ENCODE data around the gene RANGRF. TPM values are rescaled to one million over a fixed set of nuclear protein-coding genes. Genes with fewer than 3 reads are reported as not detected.

Gene RANGRF
- total RNA-seq, 1 experiment from 2014 or later: 15.6 TPM

DNA sequence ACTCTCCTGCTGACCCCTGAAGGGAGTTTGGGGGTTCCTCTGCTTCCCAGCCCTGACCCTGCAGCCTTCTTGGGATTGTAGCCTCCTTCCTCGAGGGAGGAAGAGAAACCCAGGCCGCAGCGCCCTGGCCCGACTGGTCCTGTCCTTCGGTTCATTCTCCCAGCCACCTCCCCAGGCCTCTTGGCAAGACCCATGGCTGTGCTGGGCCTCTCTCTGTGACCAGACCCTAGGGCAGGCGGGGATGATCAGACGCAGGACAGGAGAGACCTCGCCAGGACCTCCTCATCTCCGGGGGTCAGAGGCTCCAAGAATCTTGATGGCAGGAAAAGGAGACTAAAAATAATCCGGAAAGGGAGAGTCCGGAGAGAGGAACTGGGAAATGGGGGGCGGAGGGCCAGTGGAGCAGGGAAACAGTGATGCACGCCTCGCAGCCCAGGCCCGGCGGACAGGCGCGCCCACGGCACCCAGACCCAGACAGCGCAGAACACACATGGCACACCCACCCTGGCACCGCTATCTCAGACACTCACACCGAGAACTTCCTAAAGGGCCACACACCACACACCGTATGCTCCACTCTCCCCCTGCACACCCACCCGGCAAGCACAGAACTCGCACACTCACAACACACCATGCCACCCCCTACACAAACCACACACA is 22.8 kb downstream of the RANGRF start:
- peaks cover 12% of the 10 kb centered on the region for H3K4me1 Mint-ChIP-seq (ENCODE audit: low read depth, unreplicated experiment)
- DNase-seq: no peak
- no peak overlapping the region for H3K27ac Mint-ChIP-seq (ENCODE audit: unreplicated experiment)
- TF ChIP-seq, protein P1, sequence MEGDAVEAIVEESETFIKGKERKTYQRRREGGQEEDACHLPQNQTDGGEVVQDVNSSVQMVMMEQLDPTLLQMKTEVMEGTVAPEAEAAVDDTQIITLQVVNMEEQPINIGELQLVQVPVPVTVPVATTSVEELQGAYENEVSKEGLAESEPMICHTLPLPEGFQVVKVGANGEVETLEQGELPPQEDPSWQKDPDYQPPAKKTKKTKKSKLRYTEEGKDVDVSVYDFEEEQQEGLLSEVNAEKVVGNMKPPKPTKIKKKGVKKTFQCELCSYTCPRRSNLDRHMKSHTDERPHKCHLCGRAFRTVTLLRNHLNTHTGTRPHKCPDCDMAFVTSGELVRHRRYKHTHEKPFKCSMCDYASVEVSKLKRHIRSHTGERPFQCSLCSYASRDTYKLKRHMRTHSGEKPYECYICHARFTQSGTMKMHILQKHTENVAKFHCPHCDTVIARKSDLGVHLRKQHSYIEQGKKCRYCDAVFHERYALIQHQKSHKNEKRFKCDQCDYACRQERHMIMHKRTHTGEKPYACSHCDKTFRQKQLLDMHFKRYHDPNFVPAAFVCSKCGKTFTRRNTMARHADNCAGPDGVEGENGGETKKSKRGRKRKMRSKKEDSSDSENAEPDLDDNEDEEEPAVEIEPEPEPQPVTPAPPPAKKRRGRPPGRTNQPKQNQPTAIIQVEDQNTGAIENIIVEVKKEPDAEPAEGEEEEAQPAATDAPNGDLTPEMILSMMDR (IDR thresholded peaks at IDR 0.05; ENCODE audit: unreplicated experiment): no peak
- intact Hi-C loops (cut with micrococcal nuclease; ENCODE audit: unreplicated experiment): no loop called here
- no peaks in the 10 kb centered on the region for H3K36me3 Mint-ChIP-seq (ENCODE audit: insufficient read depth, unreplicated experiment)
- CTCF ChIA-PET: interaction anchor here (0.8 kb wide), 1 partner anchor 65 kb away, joined by 3 read pairs; the partner anchor contains the start of gene KRABD2
- peaks cover 69% of the 10 kb centered on the region for H3K27me3 Mint-ChIP-seq (ENCODE audit: unreplicated experiment)
- no peaks in the 10 kb centered on the region for H3K9me3 Mint-ChIP-seq (ENCODE audit: low read depth, unreplicated experiment)
- H3K4me3 Mint-ChIP-seq (ENCODE audit: low read depth, unreplicated experiment): no peak overlapping the region
- BruUV-seq (replicated peaks): no TSS peak

- BruUV-seq (replicated peaks): no TSS peak
- CTCF ChIA-PET: no interaction called here
- Mint-ChIP-seq H3K36me3 (ENCODE audit: insufficient read depth, unreplicated experiment) (no peaks in the 10 kb centered on the region), H3K27me3 (ENCODE audit: unreplicated experiment) (peaks cover 74% of the 10 kb centered on the region), H3K27ac (ENCODE audit: unreplicated experiment) (no peak overlapping the region), H3K9me3 (ENCODE audit: low read depth, unreplicated experiment) (no peaks in the 10 kb centered on the region), H3K4me1 (ENCODE audit: low read depth, unreplicated experiment) (peaks cover 12% of the 10 kb centered on the region), H3K4me3 (ENCODE audit: low read depth, unreplicated experiment) (no peak overlapping the region)
- DNase-seq: no peak
- TF ChIP-seq, protein P1 (IDR thresholded peaks at IDR 0.05; ENCODE audit: unreplicated experiment): no peak
- intact Hi-C loops (cut with micrococcal nuclease; ENCODE audit: unreplicated experiment): no loop called here
Measured at GRCh38 chr17:8312251-8312650, 23.8 kb downstream of the RANGRF start.

DNA sequence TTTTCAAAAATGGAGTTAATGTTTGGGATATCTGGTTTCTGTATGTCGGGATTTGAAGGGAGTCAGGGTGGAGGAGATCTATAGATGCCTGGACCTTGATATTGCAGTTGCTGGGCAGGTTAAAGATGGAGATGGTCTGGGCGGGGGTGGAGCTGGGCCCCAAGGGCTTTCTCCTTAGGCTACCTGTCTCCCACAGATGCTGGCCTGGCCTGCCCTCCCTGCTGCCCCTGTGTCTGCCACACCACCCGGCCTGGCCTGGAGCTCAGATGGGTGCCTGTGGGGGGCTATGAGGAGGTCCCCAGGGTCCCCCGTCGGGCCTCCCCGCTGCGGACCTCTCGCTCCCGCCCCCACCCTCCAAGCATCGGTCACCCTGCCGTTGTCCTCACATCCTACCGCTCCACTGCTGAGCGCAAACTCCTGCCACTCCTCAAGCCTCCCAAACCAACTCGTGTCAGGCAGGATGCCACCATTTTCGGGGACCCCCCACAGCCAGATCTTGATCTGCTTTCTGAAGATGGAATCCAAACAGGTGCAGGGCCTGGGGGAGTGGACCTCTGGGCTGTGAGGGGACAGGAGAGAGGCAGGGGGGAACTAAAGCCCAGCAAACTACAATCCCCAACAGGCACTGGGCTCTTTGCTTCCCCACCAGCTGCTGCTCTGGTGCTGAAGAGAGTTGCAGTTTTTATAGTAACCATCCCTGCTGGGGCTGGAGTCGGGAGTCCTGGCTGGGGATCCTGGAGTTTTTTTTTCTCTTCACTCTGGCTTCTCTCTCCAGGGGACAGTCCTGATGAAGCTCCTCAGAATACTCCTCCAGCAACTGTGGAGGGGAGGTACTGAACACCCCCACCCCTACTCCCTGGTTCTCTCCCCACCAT is 24.5 kb downstream of the RANGRF start:
- intact Hi-C loops (cut with micrococcal nuclease; ENCODE audit: unreplicated experiment): no loop called here
- no peak for DNase-seq
- Mint-ChIP-seq H3K27ac (ENCODE audit: unreplicated experiment) (no peak overlapping the region), H3K4me1 (ENCODE audit: low read depth, unreplicated experiment) (peaks cover 12% of the 10 kb centered on the region), H3K27me3 (ENCODE audit: unreplicated experiment) (peaks cover 74% of the 10 kb centered on the region), H3K9me3 (ENCODE audit: low read depth, unreplicated experiment) (no peaks in the 10 kb centered on the region), H3K4me3 (ENCODE audit: low read depth, unreplicated experiment) (no peak overlapping the region), H3K36me3 (ENCODE audit: insufficient read depth, unreplicated experiment) (no peaks in the 10 kb centered on the region)
- TF ChIP-seq, protein P1 (IDR thresholded peaks at IDR 0.05; ENCODE audit: unreplicated experiment): no peak
- CTCF ChIA-PET: interaction anchor here (0.7 kb wide), 1 partner anchor 186 kb away, joined by 3 read pairs; no protein-coding TSS in a partner anchor
- BruUV-seq (replicated peaks): no TSS peak

DNA sequence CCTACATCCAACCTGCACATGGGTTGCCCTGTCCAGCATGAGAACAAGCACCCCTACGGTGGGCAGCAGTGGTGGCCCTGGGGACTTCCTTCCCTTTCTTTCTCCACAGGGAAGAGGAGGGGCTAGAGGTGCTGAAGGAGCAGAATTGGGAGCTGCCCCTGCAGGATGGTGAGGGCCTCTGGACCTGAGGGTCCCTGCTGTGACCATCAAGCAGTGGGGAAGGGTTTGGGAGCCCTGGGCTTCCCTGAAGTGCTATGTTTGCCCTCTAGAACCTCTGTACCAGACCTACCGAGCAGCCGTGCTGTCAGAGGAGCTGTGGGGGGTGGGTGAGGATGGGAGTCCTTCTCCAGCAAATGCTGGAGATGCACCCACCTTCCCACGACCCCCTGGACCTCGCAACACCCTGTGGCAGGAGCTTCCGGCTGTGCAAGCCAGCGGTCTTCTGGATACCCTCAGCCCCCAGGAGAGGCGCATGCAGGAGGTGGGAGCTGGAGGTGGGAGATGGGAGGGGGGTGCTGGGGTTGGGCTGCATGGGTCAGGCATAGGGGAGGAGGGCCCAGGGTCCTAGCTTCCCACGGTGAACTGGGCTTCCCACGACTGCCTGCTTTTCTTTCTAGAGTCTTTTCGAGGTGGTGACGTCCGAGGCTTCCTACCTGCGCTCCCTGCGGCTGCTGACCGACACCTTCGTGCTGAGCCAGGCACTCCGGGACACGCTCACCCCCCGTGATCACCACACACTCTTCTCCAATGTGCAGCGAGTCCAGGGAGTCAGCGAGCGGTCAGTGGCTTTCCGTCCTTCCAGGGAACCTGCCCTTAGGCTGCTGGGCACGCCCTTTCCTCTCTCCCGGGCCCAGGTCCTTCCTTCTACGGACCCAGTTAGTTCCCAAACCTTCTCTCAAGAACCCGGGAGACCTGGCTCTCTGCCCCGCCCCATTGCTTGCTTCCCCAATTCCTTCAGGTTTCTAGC is 26.6 kb downstream of the RANGRF start:
- no peak for DNase-seq
- BruUV-seq (replicated peaks): no TSS peak
- peaks cover 12% of the 10 kb centered on the region for H3K4me1 Mint-ChIP-seq (ENCODE audit: low read depth, unreplicated experiment)
- CTCF ChIA-PET: no interaction called here
- no peak overlapping the region for H3K27ac Mint-ChIP-seq (ENCODE audit: unreplicated experiment)
- intact Hi-C loops (cut with micrococcal nuclease; ENCODE audit: unreplicated experiment): no loop called here
- H3K4me3 Mint-ChIP-seq (ENCODE audit: low read depth, unreplicated experiment): peak overlapping the region; percentile 25
- no peaks in the 10 kb centered on the region for H3K9me3 Mint-ChIP-seq (ENCODE audit: low read depth, unreplicated experiment)
- H3K27me3 Mint-ChIP-seq (ENCODE audit: unreplicated experiment): peaks cover 85% of the 10 kb centered on the region
- no peaks in the 10 kb centered on the region for H3K36me3 Mint-ChIP-seq (ENCODE audit: insufficient read depth, unreplicated experiment)
- TF ChIP-seq, protein P1 (IDR thresholded peaks at IDR 0.05; ENCODE audit: unreplicated experiment): no peak
